NCI-H2029 treated with DMSO at 0.1 percent for 48 hours (cell line): ENCODE results near the gene SLX4.

ENCODE experiments used
- DNase-seq: peaks from one replicate; lab custom pipeline; 2025; lab: John Stamatoyannopoulos, UW

SLX4 gene

GRCh38 chr16:3580251-3580651 lies 31.2 kb downstream of the SLX4 start:
- no peak for DNase-seq

GRCh38 chr16:3579776-3580175 lies 31.6 kb downstream of the SLX4 start:
- no peak for DNase-seq

GRCh38 chr16:3578610-3579551 lies 32.5 kb downstream of the SLX4 start:
- no peak for DNase-seq

GRCh38 chr16:3578121-3578520 lies 33.3 kb downstream of the SLX4 start:
- no peak for DNase-seq

GRCh38 chr16:3577302-3577752 lies 34.1 kb downstream of the SLX4 start, which contains the start of gene NLRC3:
Gene NLRC3 (minus strand): TSS chr16:3577403. CDS start chr16:3565036, 12,367 bp downstream.
- DNase-seq, result no peak

GRCh38 chr16:3576211-3576610 lies 35.2 kb downstream of the SLX4 start:
- DNase-seq, result no peak

- no peak for DNase-seq
These were observed 35.9 kb downstream of the SLX4 start for GRCh38 chr16:3575491-3575890.

GRCh38 chr16:3574195-3574594 lies 37.2 kb downstream of the SLX4 start:
- DNase-seq, result no peak

- no peak for DNase-seq
These were observed 38.1 kb downstream of the SLX4 start for GRCh38 chr16:3573146-3573815.

GRCh38 chr16:3570420-3571062 lies 40.9 kb downstream of the SLX4 start:
- no peak for DNase-seq

GRCh38 chr16:3569851-3570250 lies 41.6 kb downstream of the SLX4 start:
- DNase-seq, result no peak

- DNase-seq, result no peak
These were observed 44.4 kb downstream of the SLX4 start for GRCh38 chr16:3566990-3567389.

- no peak for DNase-seq
These were observed 46.6 kb downstream of the SLX4 start for GRCh38 chr16:3564889-3565141.

- DNase-seq, result no peak
These were observed 47.1 kb downstream of the SLX4 start for GRCh38 chr16:3564130-3564888.

- DNase-seq, result no peak
These were observed 48.4 kb downstream of the SLX4 start for GRCh38 chr16:3562914-3563480.

GRCh38 chr16:3561626-3562025 lies 49.8 kb downstream of the SLX4 start:
- no peak for DNase-seq

- DNase-seq, result no peak
These were observed 57.0 kb downstream of the SLX4 start for GRCh38 chr16:3554351-3554928.

- DNase-seq, result no peak
These were observed 58.1 kb downstream of the SLX4 start for GRCh38 chr16:3553138-3553923.

GRCh38 chr16:3550851-3551847 lies 60.3 kb downstream of the SLX4 start:
- no peak for DNase-seq
